GM12878 (cell line): ENCODE results near the gene ATXN1. TPM values are rescaled to one million over a fixed set of nuclear protein-coding genes. Genes with fewer than 3 reads are reported as not detected.

Experiments
- ATAC-seq: fragments of 200-7000 bp; cut with Tn5 transposase; 3 replicates; pipeline ENCODE4 v1.9.1; 2020; ENCODE audit warnings: mild to moderate bottlenecking, moderate library complexity
- BruUV-seq: library from RNA; stranded (reverse); fragments of 400-500 nt; replicated peaks from 2 replicates; lab custom pipeline; 2021; lab: Mats Ljungman, UMichigan
- CTCF ChIA-PET: fragments of 300-600 bp; sonication (Branson Sonifier 250); formaldehyde crosslinking; extraction: SDS; loops from one replicate; lab custom pipeline; 2021; ENCODE audit warnings: inconsistent platforms; lab: Yijun Ruan, JAX
- POLR2A ChIA-PET: fragments of 350-600 bp; formaldehyde crosslinking; extraction: SDS; loops from one replicate; lab custom pipeline; 2021; ENCODE audit warnings: inconsistent platforms; lab: Charles Lee
- RAD21 ChIA-PET: fragments of 300-600 bp; sonication (Branson Sonifier 250); formaldehyde crosslinking; loops from one replicate; lab custom pipeline; 2023; ENCODE audit warnings: antibody characterized with exemption; ENCODE audit not compliant: unreplicated experiment; lab: Charles Lee
- SMC1A ChIA-PET: fragments of 300-600 bp; sonication (Branson Sonifier 250); formaldehyde crosslinking; loops from one replicate; lab custom pipeline; 2023; ENCODE audit not compliant: unreplicated experiment, uncharacterized antibody; lab: Charles Lee
- DNase-seq: peaks from one replicate; pipeline ENCODE4 v3.0.0-alpha.2; 2011; ENCODE audit warnings: low read depth, low spot score
- FAIRE-seq: peaks from 3 replicates; lab custom pipeline; 2011; peaks lifted over from hg19 to GRCh38; lab: Jason Lieb, UNC
- H2AFZ ChIP-seq: 2 replicates; pipeline ENCODE4 v1.6.0; 2011; ENCODE audit warnings: low read depth, low read length, control low read depth; ENCODE audit not compliant: control insufficient read depth
- H3K27ac ChIP-seq: 2 replicates; pipeline ENCODE4 v1.5.1; 2011; ENCODE audit warnings: control low read depth; ENCODE audit not compliant: control insufficient read depth, insufficient read depth
- H3K27me3 ChIP-seq, 2 experiments: replicated peaks in 1 of 2; 2 replicates each; pipeline versions ENCODE4 v1.6.0 to v1.6.1; 2011; ENCODE audit warnings: low read length in 1 of 2; ENCODE audit not compliant: control insufficient read depth in 2 of 2, insufficient read depth in 2 of 2
- H3K36me3 ChIP-seq, 2 experiments: 2 replicates each; pipeline ENCODE4 v1.5.1; 2011; ENCODE audit warnings: low read length in 1 of 2; ENCODE audit not compliant: control insufficient read depth in 2 of 2, insufficient read depth in 2 of 2
- H3K4me1 ChIP-seq: 2 replicates; pipeline ENCODE4 v1.6.1; 2011; ENCODE audit warnings: mild to moderate bottlenecking, low read length, moderate library complexity, mixed read lengths; ENCODE audit not compliant: control insufficient read depth, insufficient read depth
- H3K4me2 ChIP-seq: 2 replicates; pipeline ENCODE4 v1.6.0; 2011; ENCODE audit warnings: control low read depth; ENCODE audit not compliant: control insufficient read depth, insufficient read depth
- H3K4me3 ChIP-seq: fragments of 200-600 bp; sonication (generic); 2 replicates; pipeline ENCODE4 v1.5.1; 2016
- H3K79me2 ChIP-seq: 2 replicates; pipeline ENCODE4 v1.6.0; 2011; ENCODE audit warnings: low read length; ENCODE audit not compliant: control insufficient read depth, insufficient read depth
- H3K9ac ChIP-seq: 2 replicates; pipeline ENCODE4 v1.8.0; 2011; ENCODE audit warnings: low read length, control low read depth, mixed read lengths; ENCODE audit not compliant: control insufficient read depth, insufficient read depth
- H3K9me3 ChIP-seq: replicated peaks from 3 replicates; pipeline ENCODE4 v1.5.1; 2011; ENCODE audit warnings: mild to moderate bottlenecking, low read length; ENCODE audit not compliant: control insufficient read depth, insufficient read depth
- H4K20me1 ChIP-seq: 2 replicates; pipeline ENCODE4 v1.6.0; 2011; ENCODE audit not compliant: control insufficient read depth, insufficient read depth
- HCFC1 ChIP-seq: fragments of 150-350 bp; IDR thresholded peaks from 2 replicates; pipeline ENCODE4 v1.6.1; 2014; ENCODE audit warnings: low read length
- IKZF2 ChIP-seq, 2 experiments: fragments of 450-650 bp; IDR thresholded peaks; 2 replicates each; pipeline ENCODE4 v1.6.1; 2017; ENCODE audit warnings: mild to moderate bottlenecking in 2 of 2, moderate library complexity in 2 of 2
- LARP7 ChIP-seq: fragments of 450-650 bp; IDR thresholded peaks from 2 replicates; pipeline ENCODE4 v1.6.1; 2017; ENCODE audit warnings: mild to moderate bottlenecking
- MTA3 ChIP-seq: IDR thresholded peaks from 2 replicates; pipeline ENCODE4 v1.6.1; 2012; ENCODE audit warnings: low read length, inconsistent platforms, borderline replicate concordance
- WRNIP1 ChIP-seq: IDR thresholded peaks from 2 replicates; pipeline ENCODE4 v1.6.1; 2011; ENCODE audit warnings: low read depth, low read length, improper control_type of control experiment, borderline replicate concordance
- WGBS: methylation state at CpG from one replicate; pipeline ENCODE4 v1.1.6; 2016; ENCODE audit warnings: low lambda C conversion rate; ENCODE audit not compliant: insufficient replicate concordance, insufficient coverage; ENCODE audit errors: missing lambda C conversion rate; 5-methylcytosine and 5-hydroxymethylcytosine counted together
- in situ Hi-C: fragments of 300-500 bp; cut with MboI; formaldehyde crosslinking; loops from 9 replicates; pipeline ENCODE4 v1.14.3; 2018; ENCODE audit warnings: mixed read lengths
- intact Hi-C: fragments of 100-400 bp; cut with micrococcal nuclease; formaldehyde crosslinking; loops from one replicate; pipeline ENCODE4 v1.14.2; 2022; ENCODE audit not compliant: unreplicated experiment
- polyA plus RNA-seq, 11 experiments: library from polyadenylated mRNA; depleted of rRNA in 4 of 11; unstranded in 6 of 11; stranded (reverse) in 5 of 11; fragments of >200 nt; fragmentation: Nextera tagmentation in 4 of 11; fragmentation: Illumina TruSeq in 1 of 11; extraction: Ambion mirVana in 4 of 11; extraction: Trizol in 1 of 11; gene quantifications; 1 replicate in 1 of 11; 2 replicates in 10 of 11; pipeline versions ENCODE4 v1.2.1 to v1.2.3, GENCODE V29; 2011 to 2016; ENCODE audit warnings: inconsistent platforms in 2 of 11, missing spikeins in 2 of 11, low read depth in 1 of 11
- total RNA-seq, 4 experiments: library from RNA; depleted of rRNA in 3 of 4; stranded (reverse); fragments of >200 nt in 3 of 4; fragmentation: Illumina TruSeq in 1 of 4; extraction: Trizol in 1 of 4; gene quantifications; 2 replicates each; pipeline versions ENCODE4 v1.2.1 to v1.2.3, GENCODE V29; 2013 to 2021
- TF ChIP-seq, protein P1 (sequence below): fragments of 450-650 bp; IDR thresholded peaks from 2 replicates; pipeline ENCODE4 v1.6.1; 2017; ENCODE audit warnings: mild to moderate bottlenecking
- TF ChIP-seq, protein P2 (sequence below): IDR thresholded peaks from 2 replicates; pipeline ENCODE4 v1.6.1; 2011; ENCODE audit warnings: mild to moderate bottlenecking, low read depth, low read length, moderate library complexity; ENCODE audit not compliant: insufficient replicate concordance

The ATXN1 gene
- total and polyA plus RNA-seq, 10 of the 15 experiments (the other 5 are each of a cell fraction or from before 2014, with no cell fraction given) = 12.2 to 51.2 (median 20.5) TPM

DNA sequence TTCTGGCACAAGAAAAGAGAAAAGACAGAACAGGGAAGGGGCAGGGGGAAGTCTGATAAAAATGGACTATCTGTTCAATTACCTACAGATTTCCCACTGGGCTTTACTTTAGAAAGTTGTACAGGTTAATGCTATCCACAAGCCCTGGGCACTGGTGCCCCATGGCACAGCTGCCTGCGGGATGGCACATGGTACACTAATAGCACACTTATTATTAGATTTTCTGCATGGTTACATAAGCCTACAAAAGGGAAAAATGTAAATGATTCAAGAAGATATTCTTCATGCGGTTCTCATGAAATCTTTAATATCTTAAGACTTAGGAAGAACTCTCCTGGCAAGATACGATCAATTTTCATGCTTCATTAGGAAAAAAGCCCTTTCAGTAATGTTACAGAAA lies 385.4 kb downstream of the ATXN1 start (continued):
- TF ChIP-seq, protein P1, sequence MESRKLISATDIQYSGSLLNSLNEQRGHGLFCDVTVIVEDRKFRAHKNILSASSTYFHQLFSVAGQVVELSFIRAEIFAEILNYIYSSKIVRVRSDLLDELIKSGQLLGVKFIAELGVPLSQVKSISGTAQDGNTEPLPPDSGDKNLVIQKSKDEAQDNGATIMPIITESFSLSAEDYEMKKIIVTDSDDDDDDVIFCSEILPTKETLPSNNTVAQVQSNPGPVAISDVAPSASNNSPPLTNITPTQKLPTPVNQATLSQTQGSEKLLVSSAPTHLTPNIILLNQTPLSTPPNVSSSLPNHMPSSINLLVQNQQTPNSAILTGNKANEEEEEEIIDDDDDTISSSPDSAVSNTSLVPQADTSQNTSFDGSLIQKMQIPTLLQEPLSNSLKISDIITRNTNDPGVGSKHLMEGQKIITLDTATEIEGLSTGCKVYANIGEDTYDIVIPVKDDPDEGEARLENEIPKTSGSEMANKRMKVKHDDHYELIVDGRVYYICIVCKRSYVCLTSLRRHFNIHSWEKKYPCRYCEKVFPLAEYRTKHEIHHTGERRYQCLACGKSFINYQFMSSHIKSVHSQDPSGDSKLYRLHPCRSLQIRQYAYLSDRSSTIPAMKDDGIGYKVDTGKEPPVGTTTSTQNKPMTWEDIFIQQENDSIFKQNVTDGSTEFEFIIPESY = no peak
- no peak for TF ChIP-seq IKZF2 (IDR thresholded peaks at IDR 0.05)
- no peak for TF ChIP-seq LARP7
- TF ChIP-seq, protein P2, sequence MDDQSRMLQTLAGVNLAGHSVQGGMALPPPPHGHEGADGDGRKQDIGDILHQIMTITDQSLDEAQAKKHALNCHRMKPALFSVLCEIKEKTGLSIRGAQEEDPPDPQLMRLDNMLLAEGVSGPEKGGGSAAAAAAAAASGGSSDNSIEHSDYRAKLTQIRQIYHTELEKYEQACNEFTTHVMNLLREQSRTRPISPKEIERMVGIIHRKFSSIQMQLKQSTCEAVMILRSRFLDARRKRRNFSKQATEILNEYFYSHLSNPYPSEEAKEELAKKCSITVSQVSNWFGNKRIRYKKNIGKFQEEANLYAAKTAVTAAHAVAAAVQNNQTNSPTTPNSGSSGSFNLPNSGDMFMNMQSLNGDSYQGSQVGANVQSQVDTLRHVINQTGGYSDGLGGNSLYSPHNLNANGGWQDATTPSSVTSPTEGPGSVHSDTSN = no peak
- no peak for TF ChIP-seq WRNIP1

DNA sequence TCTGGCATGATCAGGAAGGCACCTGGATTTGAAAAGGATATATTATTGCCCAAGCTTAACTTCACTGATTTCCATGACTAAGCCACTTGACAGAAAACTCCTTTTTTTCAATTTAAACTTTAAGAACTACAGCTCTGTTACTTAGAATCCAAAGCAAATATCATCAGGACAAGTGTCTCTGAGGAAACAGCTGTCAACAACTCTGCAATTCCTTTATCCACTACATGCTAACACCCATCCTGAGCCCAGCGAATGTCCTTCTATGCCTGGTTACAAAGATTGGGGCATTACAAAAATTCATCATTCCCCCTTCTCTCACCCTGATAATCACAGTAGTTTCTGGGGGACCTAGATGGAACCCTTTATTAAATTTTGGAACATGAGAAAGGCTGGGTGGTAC lies 386.1 kb downstream of the ATXN1 start:
- in situ Hi-C loops (no loop called here), intact Hi-C loops (no loop called here)
- BruUV-seq = no TSS peak
- H3K27ac ChIP-seq = no peak overlapping the region
- WGBS = 93% methylated on average over 1 of the region's 1 CpG
- ATAC-seq = no peak
- POLR2A ChIA-PET = interaction anchor here (0.8 to 1.5 kb wide), 3 partner anchors 32 to 477 kb away, joined by 3 to 4 read pairs (median 3); no protein-coding TSS in a partner anchor
- H3K79me2 ChIP-seq = peaks cover 2% of the 10 kb centered on the region; the same call in 1 of the 2 replicates
- no peaks in the 10 kb centered on the region for H4K20me1 ChIP-seq
- H3K9ac ChIP-seq = no peak overlapping the region
- H3K27me3 ChIP-seq = no peaks in the 10 kb centered on the region
- TF ChIP-seq HCFC1 (no peak), MTA3 (0 out of 2 replicates have a peak, but pooled peaks have one; percentile 10)
- H3K4me3 ChIP-seq = no peak overlapping the region
- FAIRE-seq = no peak
- RAD21 ChIA-PET = interaction anchor here (0.5 to 2.1 kb wide), 9 partner anchors 16 to 388 kb away, joined by 3 to 9 read pairs (median 4); no protein-coding TSS in a partner anchor
- no peak for DNase-seq
- CTCF ChIA-PET = interaction anchor here (0.6 to 2.1 kb wide), 5 partner anchors 28 to 59 kb away, joined by 3 to 8 read pairs (median 4); no protein-coding TSS in a partner anchor
- peaks cover 23% of the 10 kb centered on the region for H3K4me1 ChIP-seq
- SMC1A ChIA-PET = interaction anchor here (0.6 to 2.5 kb wide), 13 partner anchors 15 to 225 kb away, joined by 3 to 8 read pairs (median 4); no protein-coding TSS in a partner anchor
- peak overlapping the region; percentile 59 for H3K4me2 ChIP-seq
- peaks cover 2% of the 10 kb centered on the region; the same call in 2 of the 3 replicates for H3K9me3 ChIP-seq
- H3K36me3 ChIP-seq = peaks cover 2 to 3% of the 10 kb centered on the region in 2 experiments; a peak in 3 of 4 replicates
- H2AFZ ChIP-seq = 0 out of 2 replicates have a peak overlapping the region, but pooled peaks have one; percentile 7
